ENCODE results near the gene ANO10. TPM values are rescaled to one million over a fixed set of nuclear protein-coding genes. Genes with fewer than 3 reads are reported as not detected.
"Not testable (repeated sequence)": the region's sequence is repeated elsewhere in the genome, so short reads cannot be mapped to it uniquely, and the experiment has no call there.

Gene ANO10
- total RNA-seq, 2 experiments from 2014 or later: 8.6 to 12.2 TPM

- CTCF ChIA-PET: no interaction called here
- POLR2A ChIA-PET: no interaction called here
These were observed 131.1 kb downstream of the ANO10 start for GRCh38 chr3:43490640-43491185.

- ChIA-PET POLR2A (no interaction called here), CTCF (no interaction called here)
These were observed 131.9 kb downstream of the ANO10 start for GRCh38 chr3:43489930-43490329.

- CTCF ChIA-PET: no interaction called here
These were observed 135.9 kb downstream of the ANO10 start for GRCh38 chr3:43485931-43486330.

GRCh38 chr3:43484926-43485488 lies 136.8 kb downstream of the ANO10 start:
- POLR2A ChIA-PET: no interaction called here
- CTCF ChIA-PET: no interaction called here

More at GRCh38 chr3:43485931-43486330, 135.9 kb downstream of the ANO10 start:
- POLR2A ChIA-PET: no interaction called here

- CTCF ChIA-PET: no interaction called here
- POLR2A ChIA-PET: no interaction called here
These were observed 140.4 kb downstream of the ANO10 start for GRCh38 chr3:43481375-43481774.

- POLR2A ChIA-PET: not testable (repeated sequence)
- CTCF ChIA-PET: interaction anchor here (1.7 kb wide), 1 partner anchor 24 kb away, joined by 3 read pairs; no protein-coding TSS in a partner anchor
These were observed 143.0 kb downstream of the ANO10 start for GRCh38 chr3:43478839-43479238.

GRCh38 chr3:43478118-43478785 lies 143.6 kb downstream of the ANO10 start:
- ChIA-PET POLR2A (no interaction called here), CTCF (interaction anchor here (1.7 kb wide), 1 partner anchor 25 kb away, joined by 3 read pairs; no protein-coding TSS in a partner anchor)

- ChIA-PET CTCF (interaction anchor here (0.8 to 1.7 kb wide), 2 partner anchors 26 to 463 kb away, joined by 3 read pairs; no protein-coding TSS in a partner anchor), POLR2A (no interaction called here)
These were observed 144.2 kb downstream of the ANO10 start for GRCh38 chr3:43477600-43477999.

GRCh38 chr3:43473737-43474136 lies 148.1 kb downstream of the ANO10 start:
- ChIA-PET CTCF (no interaction called here), POLR2A (no interaction called here)

- CTCF ChIA-PET: no interaction called here
- POLR2A ChIA-PET: no interaction called here
These were observed 148.6 kb downstream of the ANO10 start for GRCh38 chr3:43473244-43473643.

- CTCF ChIA-PET: interaction anchor here (0.6 kb wide), 1 partner anchor 61 kb away, joined by 4 read pairs; no protein-coding TSS in a partner anchor
- POLR2A ChIA-PET: no interaction called here
These were observed 153.7 kb downstream of the ANO10 start for GRCh38 chr3:43468133-43468532.

GRCh38 chr3:43465109-43465508 lies 156.7 kb downstream of the ANO10 start:
- ChIA-PET CTCF (no interaction called here), POLR2A (no interaction called here)

- CTCF ChIA-PET: interaction anchor here (0.7 kb wide), 1 partner anchor 42 kb away, joined by 3 read pairs; no protein-coding TSS in a partner anchor
- POLR2A ChIA-PET: not testable (repeated sequence)
These were observed 159.2 kb downstream of the ANO10 start for GRCh38 chr3:43462566-43462965.

GRCh38 chr3:43461345-43461744 lies 160.5 kb downstream of the ANO10 start:
- CTCF ChIA-PET: no interaction called here
- POLR2A ChIA-PET: no interaction called here

- POLR2A ChIA-PET, CTCF ChIA-PET: not testable (repeated sequence)
These were observed 164.8 kb downstream of the ANO10 start for GRCh38 chr3:43457038-43457437.

GRCh38 chr3:43455233-43455632 lies 166.6 kb downstream of the ANO10 start:
- ChIA-PET CTCF (no interaction called here), POLR2A (no interaction called here)

GRCh38 chr3:43453981-43454380 lies 167.8 kb downstream of the ANO10 start:
- ChIA-PET POLR2A (no interaction called here), CTCF (no interaction called here)

GRCh38 chr3:43451670-43452254 lies 170.0 kb downstream of the ANO10 start:
- ChIA-PET CTCF (no interaction called here), POLR2A (no interaction called here)

GRCh38 chr3:43448098-43448497 lies 173.7 kb downstream of the ANO10 start:
- ChIA-PET CTCF (no interaction called here), POLR2A (no interaction called here)

- POLR2A ChIA-PET: no interaction called here
- CTCF ChIA-PET: no interaction called here
These were observed 176.0 kb downstream of the ANO10 start for GRCh38 chr3:43445820-43446219.

- ChIA-PET POLR2A (no interaction called here), CTCF (no interaction called here)
These were observed 178.9 kb downstream of the ANO10 start for GRCh38 chr3:43442872-43443395.

All from activated CD8-positive, alpha-beta memory T cell treated with anti-CD3 and anti-CD28 coated beads for 36 hours (primary cell).